WTC11 (cell line): ENCODE measurements around the gene LPCAT4. TPM values are rescaled to one million over a fixed set of nuclear protein-coding genes. Genes with fewer than 3 reads are reported as not detected.

Source experiments
- ATAC-seq: fragments of 200-7000 bp; cut with Tn5 transposase; 2 replicates; pipeline ENCODE4 v1.10.0; 2021; ENCODE audit warnings: mild to moderate bottlenecking, moderate library complexity
- CTCF ChIA-PET: fragments of 300-600 bp; sonication (Branson Sonifier 250); formaldehyde crosslinking; loops from one replicate; lab custom pipeline; 2021; ENCODE audit warnings: antibody characterized with exemption; lab: Charles Lee
- POLR2A ChIA-PET: fragments of 350-600 bp; sonication (Branson Sonifier 250); formaldehyde crosslinking; loops from one replicate; lab custom pipeline; 2021; ENCODE audit warnings: antibody characterized with exemption; lab: Charles Lee
- DNase-seq: peaks from one replicate; pipeline ENCODE4 v3.0.0; 2021; ENCODE audit warnings: low spot score
- H3K27ac Mint-ChIP-seq: 2 replicates; pipeline ENCODE4 v1.8.0; 2021; ENCODE audit warnings: mixed read lengths
- H3K27me3 Mint-ChIP-seq: 2 replicates; pipeline ENCODE4 v1.8.0; 2021; ENCODE audit warnings: low read depth, mild to moderate bottlenecking, moderate library complexity, mixed read lengths
- H3K36me3 Mint-ChIP-seq: 2 replicates; pipeline ENCODE4 v1.8.0; 2021; ENCODE audit warnings: mixed read lengths
- H3K4me1 Mint-ChIP-seq: 2 replicates; pipeline ENCODE4 v1.8.0; 2022; ENCODE audit warnings: mixed read lengths
- H3K4me3 Mint-ChIP-seq: 2 replicates; pipeline ENCODE4 v1.8.0; 2021; ENCODE audit warnings: mild to moderate bottlenecking, moderate library complexity, mixed read lengths
- H3K9me3 Mint-ChIP-seq: 2 replicates; pipeline ENCODE4 v1.8.0; 2021; ENCODE audit warnings: mixed read lengths
- ATF1 ChIP-seq: sonication (generic); formaldehyde crosslinking; IDR thresholded peaks from 2 replicates; pipeline ENCODE4 v1.8.1; 2023; ENCODE audit warnings: mild to moderate bottlenecking, moderate library complexity, missing genetic modification reagents
- CBFB ChIP-seq: sonication (generic); formaldehyde crosslinking; IDR thresholded peaks from 2 replicates; pipeline ENCODE4 v1.8.1; 2022; ENCODE audit warnings: mild to moderate bottlenecking, low read depth, missing genetic modification reagents
- CREB1 ChIP-seq: sonication (generic); formaldehyde crosslinking; IDR thresholded peaks from 2 replicates; pipeline ENCODE4 v1.8.0; 2023; ENCODE audit warnings: mild to moderate bottlenecking, missing genetic modification reagents
- EMX1 ChIP-seq: fragments of 250-450 bp; sonication (Bioruptor Pico); IDR thresholded peaks from 2 replicates; pipeline ENCODE4 v1.8.0; 2021; ENCODE audit warnings: mild to moderate bottlenecking
- GTF2I ChIP-seq: fragments of 250-450 bp; sonication (Bioruptor Pico); conservative IDR thresholded peaks from 2 replicates; pipeline ENCODE4 v1.4.0; 2021; ENCODE audit warnings: mild to moderate bottlenecking
- HMGA2 ChIP-seq: fragments of 250-450 bp; sonication (Bioruptor Pico); IDR thresholded peaks from 2 replicates; pipeline ENCODE4 v1.4.0; 2021; ENCODE audit warnings: mild to moderate bottlenecking, moderate library complexity
- NFYB ChIP-seq: sonication (generic); formaldehyde crosslinking; conservative IDR thresholded peaks from 2 replicates; pipeline ENCODE4 v1.8.0; 2022; ENCODE audit warnings: low read depth, missing genetic modification reagents
- NR1H2 ChIP-seq: sonication (generic); formaldehyde crosslinking; IDR thresholded peaks from 2 replicates; pipeline ENCODE4 v1.9.0; 2021; ENCODE audit warnings: mild to moderate bottlenecking, moderate library complexity, missing genetic modification reagents
- NR2C2 ChIP-seq: sonication (generic); formaldehyde crosslinking; IDR thresholded peaks from 2 replicates; pipeline ENCODE4 v1.8.0; 2022; ENCODE audit warnings: mild to moderate bottlenecking, missing genetic modification reagents
- OVOL2 ChIP-seq: fragments of 250-450 bp; sonication (Bioruptor Pico); IDR thresholded peaks from 2 replicates; pipeline ENCODE4 v1.9.0; 2021; ENCODE audit warnings: mild to moderate bottlenecking, borderline replicate concordance
- RELA ChIP-seq: sonication (generic); formaldehyde crosslinking; IDR thresholded peaks from 2 replicates; pipeline ENCODE4 v1.8.1; 2022; ENCODE audit warnings: missing genetic modification reagents, mild to moderate bottlenecking, borderline replicate concordance
- SMAD4 ChIP-seq: sonication (generic); formaldehyde crosslinking; IDR thresholded peaks from 2 replicates; pipeline ENCODE4 v1.8.0; 2022; ENCODE audit warnings: mild to moderate bottlenecking, missing genetic modification reagents
- SOX15 ChIP-seq: fragments of 250-450 bp; sonication (Bioruptor Pico); IDR thresholded peaks from 2 replicates; pipeline ENCODE4 v1.9.0; 2021; ENCODE audit warnings: mild to moderate bottlenecking
- TEAD1 ChIP-seq: sonication (generic); formaldehyde crosslinking; IDR thresholded peaks from 2 replicates; pipeline ENCODE4 v1.8.0; 2022; ENCODE audit warnings: mild to moderate bottlenecking, missing genetic modification reagents
- TEAD4 ChIP-seq: sonication (generic); formaldehyde crosslinking; IDR thresholded peaks from 2 replicates; pipeline ENCODE4 v1.8.0; 2022; ENCODE audit warnings: mild to moderate bottlenecking, missing genetic modification reagents
- TP53 ChIP-seq: sonication (generic); formaldehyde crosslinking; IDR thresholded peaks from 2 replicates; pipeline ENCODE4 v1.8.1; 2023; ENCODE audit warnings: mild to moderate bottlenecking, missing genetic modification reagents
- ZNF121 ChIP-seq: sonication (generic); formaldehyde crosslinking; IDR thresholded peaks from 2 replicates; pipeline ENCODE4 v1.8.0; 2023; ENCODE audit warnings: missing genetic modification reagents
- ZNF263 ChIP-seq: sonication (generic); formaldehyde crosslinking; IDR thresholded peaks from 2 replicates; pipeline ENCODE4 v1.8.1; 2022; ENCODE audit warnings: low read depth, mild to moderate bottlenecking, moderate library complexity, missing genetic modification reagents
- ZNF423 ChIP-seq: fragments of 250-450 bp; sonication (Bioruptor Pico); IDR thresholded peaks from 2 replicates; pipeline ENCODE4 v2.1.2; 2022; ENCODE audit warnings: mild to moderate bottlenecking, moderate library complexity
- total RNA-seq: library from RNA; stranded (reverse); gene quantifications from 3 replicates; pipeline ENCODE4 v1.2.3, GENCODE V29; 2021
- TF ChIP-seq, protein P1 (sequence below): sonication (generic); formaldehyde crosslinking; IDR thresholded peaks from 2 replicates; pipeline ENCODE4 v1.8.0; 2022; ENCODE audit warnings: mild to moderate bottlenecking, missing genetic modification reagents
- TF ChIP-seq, protein P2 (sequence below): fragments of 250-450 bp; sonication (Bioruptor Pico); IDR thresholded peaks from 2 replicates; pipeline ENCODE4 v1.9.0; 2021; ENCODE audit warnings: mild to moderate bottlenecking
- TF ChIP-seq, protein P3 (sequence below): sonication (generic); formaldehyde crosslinking; IDR thresholded peaks from 2 replicates; pipeline ENCODE4 v1.8.0; 2022; ENCODE audit warnings: mild to moderate bottlenecking, missing genetic modification reagents
- TF ChIP-seq, protein P4 (sequence below): sonication (generic); formaldehyde crosslinking; IDR thresholded peaks from 2 replicates; pipeline ENCODE4 v1.8.1; 2022; ENCODE audit warnings: mild to moderate bottlenecking, missing genetic modification reagents, moderate library complexity, borderline replicate concordance
- TF ChIP-seq, protein P5 (sequence below): fragments of 250-450 bp; sonication (Bioruptor Pico); IDR thresholded peaks from 2 replicates; pipeline ENCODE4 v2.1.2; 2022; ENCODE audit warnings: mild to moderate bottlenecking, moderate library complexity
- TF ChIP-seq, protein P6 (sequence below): sonication (generic); formaldehyde crosslinking; IDR thresholded peaks from 2 replicates; pipeline ENCODE4 v1.8.0; 2023; ENCODE audit warnings: mild to moderate bottlenecking, missing genetic modification reagents

The LPCAT4 gene
- total RNA-seq, 1 experiment from 2014 or later = 97.2 TPM

DNA sequence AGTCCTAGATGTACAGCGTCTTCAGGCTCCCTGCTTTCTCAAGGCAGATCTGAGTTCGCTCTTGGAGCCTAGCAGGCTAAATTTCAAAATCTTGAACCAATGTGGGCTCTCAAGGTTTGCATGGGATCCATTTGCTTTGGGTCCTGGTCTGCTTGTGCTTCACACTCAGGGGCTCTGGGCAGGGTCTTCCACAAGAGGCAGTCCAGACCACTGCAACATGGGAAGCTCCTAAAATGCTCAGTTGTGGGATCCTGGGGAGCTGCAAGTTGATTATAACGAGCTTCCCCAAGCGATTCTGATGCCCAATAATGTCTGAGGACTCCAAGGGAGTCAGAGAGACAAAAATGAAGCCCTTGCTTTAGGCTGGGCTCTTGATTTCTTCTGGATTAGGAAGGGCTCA is 17.2 kb downstream of the LPCAT4 start:
- H3K27me3 Mint-ChIP-seq = no peaks in the 10 kb centered on the region
- no peak for DNase-seq
- CTCF ChIA-PET = interaction anchor here (1.3 kb wide), 1 partner anchor 9 kb away, joined by 4 read pairs; no protein-coding TSS in a partner anchor
- no peak for TF ChIP-seq HMGA2 (CRISPR knock-in tag)
- TF ChIP-seq ZNF263 (CRISPR knock-in tag) = no peak
- no peak for TF ChIP-seq SMAD4
- TF ChIP-seq NR2C2 = no peak
- no peak for TF ChIP-seq CREB1 (CRISPR knock-in tag)
- no peak for TF ChIP-seq TP53 (CRISPR knock-in tag)
- no peak for TF ChIP-seq NFYB (CRISPR knock-in tag)
- TF ChIP-seq TEAD4 (CRISPR knock-in tag) = no peak
- no peak for TF ChIP-seq EMX1
- no peak for TF ChIP-seq ATF1 (CRISPR knock-in tag)
- TF ChIP-seq TEAD1 (CRISPR knock-in tag) = no peak
- no peak for TF ChIP-seq CBFB (CRISPR knock-in tag)
- no peak for TF ChIP-seq ZNF121 (CRISPR knock-in tag)
- TF ChIP-seq, protein P1, sequence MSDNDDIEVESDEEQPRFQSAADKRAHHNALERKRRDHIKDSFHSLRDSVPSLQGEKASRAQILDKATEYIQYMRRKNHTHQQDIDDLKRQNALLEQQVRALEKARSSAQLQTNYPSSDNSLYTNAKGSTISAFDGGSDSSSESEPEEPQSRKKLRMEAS (CRISPR knock-in tag) = no peak
- TF ChIP-seq, protein P2, sequence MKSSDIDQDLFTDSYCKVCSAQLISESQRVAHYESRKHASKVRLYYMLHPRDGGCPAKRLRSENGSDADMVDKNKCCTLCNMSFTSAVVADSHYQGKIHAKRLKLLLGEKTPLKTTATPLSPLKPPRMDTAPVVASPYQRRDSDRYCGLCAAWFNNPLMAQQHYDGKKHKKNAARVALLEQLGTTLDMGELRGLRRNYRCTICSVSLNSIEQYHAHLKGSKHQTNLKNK (CRISPR knock-in tag) = no peak
- TF ChIP-seq, all 79 proteins: peak for 0
- POLR2A ChIA-PET = no interaction called here
- H3K36me3 Mint-ChIP-seq = peaks cover 3% of the 10 kb centered on the region; the same call in 1 of the 2 replicates
- no peaks in the 10 kb centered on the region for H3K9me3 Mint-ChIP-seq
- peaks cover 18% of the 10 kb centered on the region for H3K4me1 Mint-ChIP-seq
- no peak overlapping the region for H3K4me3 Mint-ChIP-seq
- H3K27ac Mint-ChIP-seq = no peak overlapping the region
- ATAC-seq = no peak

DNA sequence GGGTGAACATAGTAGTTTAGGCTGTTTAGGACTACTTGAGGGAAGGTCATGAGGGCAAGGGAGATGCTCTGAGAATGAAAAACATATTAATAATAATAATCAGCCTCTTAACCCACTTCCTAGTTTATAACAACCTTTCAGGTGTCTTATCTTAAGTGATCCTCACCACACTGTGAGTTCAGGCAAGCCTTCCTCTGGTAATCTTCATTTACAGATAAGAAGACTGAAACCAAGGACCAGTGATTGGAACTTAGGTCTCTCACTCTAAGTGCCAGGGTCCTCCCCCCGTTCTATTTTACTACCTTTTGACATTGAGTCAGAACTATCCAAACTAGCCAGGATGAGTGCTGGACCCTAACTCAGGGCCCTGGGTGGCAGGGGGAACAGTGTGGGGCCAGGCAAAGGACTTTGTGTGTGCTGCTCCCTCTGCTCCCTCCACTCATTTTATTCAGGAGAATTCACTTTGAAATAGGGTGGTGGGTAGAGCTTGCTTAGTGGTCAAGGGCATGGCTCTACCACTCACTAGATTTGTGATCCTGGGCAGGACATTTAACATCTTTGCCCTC is 18.2 kb downstream of the LPCAT4 start:
- no peaks in the 10 kb centered on the region for H3K9me3 Mint-ChIP-seq
- H3K4me1 Mint-ChIP-seq = peaks cover 17% of the 10 kb centered on the region
- DNase-seq = no peak
- H3K27ac Mint-ChIP-seq = no peak overlapping the region
- CTCF ChIA-PET = interaction anchor here (1.3 kb wide), 1 partner anchor 10 kb away, joined by 4 read pairs; no protein-coding TSS in a partner anchor
- 0 out of 2 replicates have a peak, but pooled peaks cover 3% of the 10 kb centered on the region for H3K36me3 Mint-ChIP-seq
- POLR2A ChIA-PET = no interaction called here
- no peaks in the 10 kb centered on the region for H3K27me3 Mint-ChIP-seq
- no peak for ATAC-seq
- H3K4me3 Mint-ChIP-seq = no peak overlapping the region
- TF ChIP-seq, protein P3, sequence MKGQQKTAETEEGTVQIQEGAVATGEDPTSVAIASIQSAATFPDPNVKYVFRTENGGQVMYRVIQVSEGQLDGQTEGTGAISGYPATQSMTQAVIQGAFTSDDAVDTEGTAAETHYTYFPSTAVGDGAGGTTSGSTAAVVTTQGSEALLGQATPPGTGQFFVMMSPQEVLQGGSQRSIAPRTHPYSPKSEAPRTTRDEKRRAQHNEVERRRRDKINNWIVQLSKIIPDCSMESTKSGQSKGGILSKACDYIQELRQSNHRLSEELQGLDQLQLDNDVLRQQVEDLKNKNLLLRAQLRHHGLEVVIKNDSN (CRISPR knock-in tag) = no peak
- TF ChIP-seq, protein P2 (CRISPR knock-in tag) = no peak
- TF ChIP-seq ZNF423 (CRISPR knock-in tag) (no peak), GTF2I (CRISPR knock-in tag) (no peak), RELA (CRISPR knock-in tag) (no peak), ZNF121 (CRISPR knock-in tag) (no peak), CREB1 (CRISPR knock-in tag) (no peak), SOX15 (CRISPR knock-in tag) (no peak), TP53 (CRISPR knock-in tag) (no peak), NR1H2 (CRISPR knock-in tag) (no peak), OVOL2 (CRISPR knock-in tag) (no peak), EMX1 (no peak)
- TF ChIP-seq, protein P4, sequence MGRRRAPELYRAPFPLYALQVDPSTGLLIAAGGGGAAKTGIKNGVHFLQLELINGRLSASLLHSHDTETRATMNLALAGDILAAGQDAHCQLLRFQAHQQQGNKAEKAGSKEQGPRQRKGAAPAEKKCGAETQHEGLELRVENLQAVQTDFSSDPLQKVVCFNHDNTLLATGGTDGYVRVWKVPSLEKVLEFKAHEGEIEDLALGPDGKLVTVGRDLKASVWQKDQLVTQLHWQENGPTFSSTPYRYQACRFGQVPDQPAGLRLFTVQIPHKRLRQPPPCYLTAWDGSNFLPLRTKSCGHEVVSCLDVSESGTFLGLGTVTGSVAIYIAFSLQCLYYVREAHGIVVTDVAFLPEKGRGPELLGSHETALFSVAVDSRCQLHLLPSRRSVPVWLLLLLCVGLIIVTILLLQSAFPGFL (CRISPR knock-in tag) = no peak
- TF ChIP-seq, protein P5, sequence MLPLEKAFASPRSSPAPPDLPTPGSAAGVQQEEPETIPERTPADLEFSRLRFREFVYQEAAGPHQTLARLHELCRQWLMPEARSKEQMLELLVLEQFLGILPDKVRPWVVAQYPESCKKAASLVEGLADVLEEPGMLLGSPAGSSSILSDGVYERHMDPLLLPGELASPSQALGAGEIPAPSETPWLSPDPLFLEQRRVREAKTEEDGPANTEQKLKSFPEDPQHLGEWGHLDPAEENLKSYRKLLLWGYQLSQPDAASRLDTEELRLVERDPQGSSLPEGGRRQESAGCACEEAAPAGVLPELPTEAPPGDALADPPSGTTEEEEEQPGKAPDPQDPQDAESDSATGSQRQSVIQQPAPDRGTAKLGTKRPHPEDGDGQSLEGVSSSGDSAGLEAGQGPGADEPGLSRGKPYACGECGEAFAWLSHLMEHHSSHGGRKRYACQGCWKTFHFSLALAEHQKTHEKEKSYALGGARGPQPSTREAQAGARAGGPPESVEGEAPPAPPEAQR (CRISPR knock-in tag) = no peak
- TF ChIP-seq, protein P6, sequence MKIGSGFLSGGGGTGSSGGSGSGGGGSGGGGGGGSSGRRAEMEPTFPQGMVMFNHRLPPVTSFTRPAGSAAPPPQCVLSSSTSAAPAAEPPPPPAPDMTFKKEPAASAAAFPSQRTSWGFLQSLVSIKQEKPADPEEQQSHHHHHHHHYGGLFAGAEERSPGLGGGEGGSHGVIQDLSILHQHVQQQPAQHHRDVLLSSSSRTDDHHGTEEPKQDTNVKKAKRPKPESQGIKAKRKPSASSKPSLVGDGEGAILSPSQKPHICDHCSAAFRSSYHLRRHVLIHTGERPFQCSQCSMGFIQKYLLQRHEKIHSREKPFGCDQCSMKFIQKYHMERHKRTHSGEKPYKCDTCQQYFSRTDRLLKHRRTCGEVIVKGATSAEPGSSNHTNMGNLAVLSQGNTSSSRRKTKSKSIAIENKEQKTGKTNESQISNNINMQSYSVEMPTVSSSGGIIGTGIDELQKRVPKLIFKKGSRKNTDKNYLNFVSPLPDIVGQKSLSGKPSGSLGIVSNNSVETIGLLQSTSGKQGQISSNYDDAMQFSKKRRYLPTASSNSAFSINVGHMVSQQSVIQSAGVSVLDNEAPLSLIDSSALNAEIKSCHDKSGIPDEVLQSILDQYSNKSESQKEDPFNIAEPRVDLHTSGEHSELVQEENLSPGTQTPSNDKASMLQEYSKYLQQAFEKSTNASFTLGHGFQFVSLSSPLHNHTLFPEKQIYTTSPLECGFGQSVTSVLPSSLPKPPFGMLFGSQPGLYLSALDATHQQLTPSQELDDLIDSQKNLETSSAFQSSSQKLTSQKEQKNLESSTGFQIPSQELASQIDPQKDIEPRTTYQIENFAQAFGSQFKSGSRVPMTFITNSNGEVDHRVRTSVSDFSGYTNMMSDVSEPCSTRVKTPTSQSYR (CRISPR knock-in tag) = no peak
